ENCODE results near the gene ABHD17B. TPM values are rescaled to one million over a fixed set of nuclear protein-coding genes. Genes with fewer than 3 reads are reported as not detected.

Gene ABHD17B
- total RNA-seq, 1 donor from 2014 or later: 22.3 TPM

DNA sequence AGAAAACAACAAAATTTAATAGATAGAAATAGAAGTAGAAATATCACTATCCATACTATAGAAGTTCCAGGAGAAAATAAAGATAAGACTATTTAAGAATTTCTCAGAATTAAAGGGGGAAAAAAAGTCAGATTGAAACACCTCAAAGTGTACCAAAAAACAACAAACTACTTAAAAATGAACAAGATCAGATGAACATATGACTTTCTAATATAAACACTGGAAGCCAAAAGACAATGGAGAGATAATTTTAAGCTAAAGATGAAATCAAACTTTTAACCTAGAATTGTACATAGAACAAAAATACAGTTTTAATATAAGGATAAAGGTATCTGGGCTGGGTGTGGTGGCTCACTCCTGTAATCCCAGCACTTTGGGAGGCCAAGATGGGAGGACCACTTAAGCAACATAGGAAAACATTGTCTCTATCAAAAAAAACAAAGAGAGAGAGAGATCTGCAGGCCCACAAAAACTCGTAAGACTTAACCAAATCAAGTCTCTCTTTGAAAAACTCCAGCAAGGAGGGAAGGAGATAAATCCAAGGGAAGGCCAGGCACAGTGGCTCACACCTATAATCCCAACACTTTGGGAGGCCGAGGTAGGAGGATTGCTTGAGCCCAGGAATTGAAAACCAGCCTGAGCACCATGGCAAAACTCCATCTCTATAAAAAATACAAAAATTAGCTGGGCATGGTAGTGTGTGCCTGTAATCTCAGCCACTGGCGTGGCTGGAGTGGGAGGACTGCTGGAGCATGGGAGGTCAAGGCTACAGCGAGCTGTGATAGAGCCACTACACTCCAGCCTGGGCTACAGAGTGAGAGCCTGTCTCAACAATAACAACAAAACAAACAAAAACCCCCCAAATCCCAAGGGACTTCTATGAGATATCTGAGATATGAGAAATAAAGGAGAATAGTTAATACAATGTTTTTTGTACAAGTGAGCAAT is 32.4 kb downstream of the ABHD17B start:
- no peak for DNase-seq (ENCODE audit: low spot score)

DNA sequence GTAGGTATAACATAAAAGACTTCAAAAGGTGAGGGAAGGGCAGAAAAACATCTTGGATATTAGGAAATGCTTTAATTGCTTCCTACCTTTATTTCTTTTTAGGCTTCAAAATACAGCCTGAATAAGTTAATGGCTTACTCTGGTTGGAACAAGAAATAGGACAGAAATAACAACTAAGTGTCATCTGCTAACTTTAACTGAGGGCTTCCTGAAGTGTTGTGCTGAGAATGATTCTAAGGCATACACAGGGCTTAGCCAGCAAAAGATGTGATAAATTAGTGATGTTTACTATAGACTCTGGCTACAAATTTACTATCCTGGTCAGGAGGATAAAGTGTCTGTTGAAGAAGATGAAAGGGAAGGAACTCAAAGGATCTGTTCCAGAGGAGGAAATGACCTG is 34.2 kb downstream of the ABHD17B start:
- no peak for DNase-seq (ENCODE audit: low spot score)

DNA sequence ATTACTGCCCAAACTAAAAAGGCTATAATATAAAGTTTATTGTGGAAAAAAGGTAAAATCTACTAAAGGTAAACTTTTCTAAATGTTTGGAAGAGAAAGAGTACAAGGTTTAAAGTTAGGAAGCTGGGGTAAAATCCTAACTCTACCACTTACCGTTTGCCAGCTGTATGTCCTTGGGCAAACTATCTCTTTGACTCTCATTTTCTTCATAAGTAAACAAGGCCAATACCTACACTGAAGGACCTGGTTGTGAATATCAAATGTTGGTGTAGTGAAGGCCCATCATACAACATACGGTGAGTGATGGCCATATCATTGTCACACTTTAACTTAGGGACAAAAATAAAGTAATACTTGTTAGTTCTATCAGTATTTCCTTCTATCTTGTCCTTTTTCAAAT is 34.9 kb downstream of the ABHD17B start:
- DNase-seq (ENCODE audit: low spot score): no peak

DNA sequence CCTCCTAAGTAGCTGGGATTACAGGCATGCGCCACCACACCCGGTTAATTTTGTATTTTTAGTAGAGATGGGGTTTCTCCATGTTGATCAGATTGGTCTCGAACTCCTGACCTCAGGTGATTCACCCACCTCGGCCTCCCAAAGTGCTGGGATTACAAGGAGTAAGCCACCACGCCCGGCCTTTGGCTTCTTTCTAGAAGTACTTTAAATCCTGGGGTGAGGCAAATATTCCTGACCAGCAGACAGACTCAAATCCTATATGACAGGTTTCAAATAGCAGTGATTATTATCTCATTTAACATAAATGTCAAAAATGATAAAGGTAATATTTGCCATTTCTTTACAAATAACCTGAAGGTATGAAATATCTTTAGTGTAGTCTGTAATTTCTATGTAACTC is 35.6 kb downstream of the ABHD17B start:
- no peak for DNase-seq (ENCODE audit: low spot score)

DNA sequence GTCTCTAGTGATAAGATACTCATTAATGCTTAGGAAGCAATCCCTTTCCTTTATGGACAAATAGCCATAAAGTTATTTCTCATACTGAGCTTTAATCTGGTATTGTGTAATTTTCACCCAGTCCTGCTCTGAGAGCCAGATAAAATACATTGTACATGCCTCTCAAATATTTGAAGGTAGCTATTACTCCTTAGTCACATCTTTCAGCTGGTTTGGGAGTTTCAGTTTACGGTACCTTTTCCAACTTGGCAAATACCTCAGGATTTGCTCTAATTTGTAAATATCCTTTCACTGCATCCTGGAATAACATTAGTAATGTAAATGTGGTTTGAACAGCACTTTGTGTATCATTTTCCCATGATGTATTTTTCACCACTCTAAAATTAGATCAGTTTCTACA is 47.4 kb downstream of the ABHD17B start:
- DNase-seq (ENCODE audit: low spot score): no peak

DNA sequence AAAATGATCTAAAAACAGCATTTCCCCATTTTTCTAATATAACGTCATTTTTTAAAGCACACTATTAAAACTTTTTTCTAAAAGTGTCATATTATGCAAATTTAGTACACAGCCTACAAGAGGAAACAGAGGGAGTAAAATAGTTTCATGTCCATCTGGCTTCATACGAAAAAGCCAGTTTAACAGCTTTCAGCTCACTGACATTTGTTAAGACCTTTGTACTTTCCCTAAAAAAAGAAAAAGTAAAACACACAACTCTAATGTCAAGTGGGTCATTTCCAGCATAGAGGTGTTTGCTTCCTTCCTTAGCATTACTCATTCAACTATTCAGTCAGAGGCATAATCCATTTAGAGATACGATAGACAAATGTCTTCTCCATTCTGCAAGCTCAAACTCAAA is 49.4 kb downstream of the ABHD17B start:
- DNase-seq (ENCODE audit: low spot score): no peak

DNA sequence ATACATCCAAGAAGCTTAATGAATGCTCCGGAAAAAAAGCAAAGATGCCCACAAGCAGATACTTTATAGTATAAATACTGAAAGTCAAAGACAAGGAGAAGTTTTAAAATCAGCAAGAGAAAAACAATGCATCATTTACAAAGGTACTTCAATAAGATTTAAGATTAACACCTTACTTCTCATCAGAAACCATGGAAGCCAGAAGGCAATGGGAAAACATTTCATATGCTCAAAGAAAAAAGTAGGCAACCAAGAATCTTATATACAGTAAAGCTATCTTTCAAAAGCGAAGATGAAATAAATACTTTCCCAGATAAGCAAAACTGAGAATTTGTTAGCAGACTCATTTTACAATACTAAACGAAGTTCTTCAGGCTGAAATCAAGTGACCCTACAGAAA is 51.1 kb downstream of the ABHD17B start:
- no peak for DNase-seq (ENCODE audit: low spot score)

DNA sequence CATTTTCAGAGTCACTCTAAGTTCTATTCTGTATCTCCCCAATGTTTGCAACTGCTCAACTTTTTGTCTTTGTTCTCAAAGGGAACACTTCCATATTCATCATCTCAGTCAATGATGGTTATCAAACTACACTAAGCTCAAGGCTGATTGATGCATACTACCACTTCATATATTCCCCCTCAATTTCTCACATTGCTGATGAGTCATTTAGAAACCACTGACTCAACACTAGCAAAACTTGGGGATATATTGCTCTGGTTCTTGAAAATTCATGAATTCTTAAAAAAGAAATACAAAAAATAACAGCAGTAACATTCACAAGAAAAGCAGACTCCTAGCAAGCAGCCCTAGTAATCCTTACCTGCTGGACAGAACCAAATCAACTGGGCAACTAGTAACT is 52.2 kb downstream of the ABHD17B start:
- DNase-seq (ENCODE audit: low spot score): no peak

DNA sequence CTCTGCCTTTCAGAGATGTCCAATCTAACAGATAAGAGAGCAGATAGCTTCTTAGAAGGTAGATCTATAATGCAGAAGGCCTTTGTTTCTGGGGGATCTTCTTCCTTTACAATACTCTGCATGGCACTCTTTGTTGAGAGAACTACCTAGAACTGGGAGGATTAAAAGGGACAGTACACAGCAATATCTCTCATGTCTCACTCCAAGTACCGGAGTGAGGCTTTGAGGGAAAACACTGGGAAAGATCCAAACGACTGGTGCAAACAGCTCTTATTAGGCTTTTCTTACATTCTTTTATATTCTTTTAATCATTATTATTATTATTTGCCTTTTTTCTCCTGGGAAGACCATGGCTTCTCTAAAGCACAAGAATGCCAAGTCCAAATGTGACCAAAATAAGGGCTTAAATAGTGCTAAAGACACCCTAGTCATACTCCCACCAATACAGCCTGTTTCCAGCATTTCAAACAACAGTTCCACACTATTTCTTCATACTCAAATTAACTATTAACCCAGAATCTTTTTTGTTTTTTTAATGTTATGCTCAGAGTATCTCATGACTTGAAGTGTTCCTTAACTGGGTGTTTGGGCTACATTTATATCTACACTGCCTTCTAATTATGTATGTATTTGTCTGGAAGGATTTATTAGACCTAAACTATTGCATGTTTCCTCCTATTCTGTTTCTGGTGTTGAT is 52.7 kb downstream of the ABHD17B start:
- DNase-seq (ENCODE audit: low spot score): no peak

DNA sequence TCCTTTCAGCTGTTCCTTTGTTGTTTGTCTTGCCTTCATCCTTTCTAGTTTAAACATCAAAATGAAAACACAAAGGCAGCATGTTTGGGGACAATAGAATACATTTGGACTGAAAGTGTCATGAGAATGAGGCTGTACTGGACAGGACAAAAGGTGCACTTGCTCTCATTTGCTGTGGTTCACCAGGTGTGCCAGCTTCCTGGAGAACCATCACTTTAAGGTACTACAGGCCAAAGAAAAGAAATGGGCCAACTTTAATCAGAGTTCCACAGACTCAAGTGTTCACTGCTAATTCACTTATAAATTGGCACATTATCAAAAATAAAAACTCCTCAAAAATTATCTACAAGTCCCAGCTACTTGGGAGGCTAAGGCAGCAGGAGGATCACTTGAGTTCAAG is 53.8 kb downstream of the ABHD17B start:
- DNase-seq (ENCODE audit: low spot score): no peak

DNA sequence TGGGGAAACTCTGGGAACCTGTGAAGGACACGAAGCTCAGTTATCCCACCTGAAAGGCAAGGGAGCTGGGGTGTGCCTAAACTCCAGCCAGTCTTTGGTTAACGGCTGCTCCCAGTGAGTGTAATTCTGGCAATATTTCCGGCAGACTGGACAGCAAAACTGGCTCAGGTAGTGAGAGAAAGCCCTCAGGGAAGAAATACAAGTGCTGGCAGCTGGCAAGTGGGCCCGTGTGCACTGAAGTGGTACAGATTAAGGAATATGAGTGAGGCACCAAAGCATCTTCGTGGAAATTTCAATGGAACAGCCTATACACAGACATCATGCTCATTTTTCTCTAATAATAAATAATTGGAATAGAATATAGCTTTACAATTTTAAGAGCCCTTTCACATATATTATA is 56.2 kb downstream of the ABHD17B start:
- DNase-seq (ENCODE audit: low spot score): no peak

DNA sequence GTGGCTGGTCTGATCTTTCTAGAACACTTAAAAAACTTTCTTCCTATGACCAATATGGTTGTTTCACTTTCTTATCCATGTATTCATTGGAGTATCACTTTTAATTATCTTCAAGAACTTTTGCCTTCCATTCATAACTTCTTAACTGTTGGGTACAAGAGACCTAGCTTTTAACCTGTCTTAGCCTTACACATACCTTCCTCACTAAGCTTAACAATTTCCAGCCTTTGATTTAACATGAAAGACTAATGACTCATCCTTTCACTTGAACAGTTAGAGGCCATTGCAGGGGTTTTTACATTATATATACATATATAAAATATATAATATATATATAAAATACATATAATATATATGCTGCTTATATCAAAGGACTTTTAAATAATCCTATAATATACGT is 57.9 kb downstream of the ABHD17B start:
- DNase-seq (ENCODE audit: low spot score): no peak

DNA sequence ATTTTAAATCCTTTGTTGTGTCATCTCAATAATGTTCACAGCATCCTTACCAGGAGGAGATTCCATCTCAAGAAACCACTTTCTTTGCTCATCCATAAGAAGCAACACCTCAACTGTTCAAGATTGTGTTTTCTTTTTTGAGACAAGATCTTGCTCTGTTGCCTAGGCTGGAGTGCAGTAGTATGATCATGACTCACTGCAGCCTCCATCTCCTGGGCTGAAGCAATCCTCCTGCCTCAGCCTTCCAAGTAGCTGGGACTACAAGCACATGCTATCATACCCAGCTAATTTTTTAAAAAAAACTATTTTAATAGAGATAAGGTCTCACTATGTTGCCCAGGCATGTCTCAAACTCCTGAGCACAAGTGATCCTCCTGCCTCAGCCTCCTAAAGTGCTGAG is 60.0 kb downstream of the ABHD17B start:
- no peak for DNase-seq (ENCODE audit: low spot score)

DNA sequence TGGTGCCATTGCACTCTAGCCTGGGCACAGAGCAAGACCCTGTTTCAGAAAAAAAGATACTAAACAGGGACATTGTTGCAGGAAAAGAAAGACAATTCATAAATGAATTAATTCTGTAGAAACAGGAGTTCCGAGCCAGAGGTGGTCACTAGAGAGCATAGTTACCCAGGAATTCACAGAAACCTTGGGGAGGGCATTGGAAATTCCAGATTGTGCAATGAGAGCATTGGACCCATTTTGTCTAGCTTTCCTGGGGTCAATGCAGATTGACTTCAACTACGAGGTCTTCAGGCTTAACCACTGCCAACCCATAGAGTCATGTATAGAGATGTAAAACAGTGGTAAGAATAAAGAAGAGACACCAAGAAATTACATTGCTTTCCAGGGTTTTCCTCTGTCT is 63.1 kb downstream of the ABHD17B start:
- no peak for DNase-seq (ENCODE audit: low spot score)

DNA sequence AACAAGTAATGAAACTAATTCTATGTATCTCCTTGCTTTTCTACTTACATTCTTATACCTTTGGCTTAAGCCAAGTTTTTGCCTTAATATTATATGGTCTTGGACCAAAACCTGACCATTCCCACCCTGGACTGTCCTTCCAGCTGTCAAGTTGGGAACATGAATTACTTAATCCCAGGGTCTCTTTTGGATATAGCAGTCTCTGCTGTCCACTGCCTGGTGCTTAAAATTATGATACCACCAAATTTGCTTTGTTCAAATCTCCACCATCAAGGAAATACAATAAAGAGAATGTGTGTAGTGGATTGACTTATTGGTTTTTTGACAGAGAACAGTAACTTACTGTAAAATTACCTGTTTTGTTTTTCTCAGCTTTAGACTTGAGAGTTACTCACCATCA is 66.2 kb downstream of the ABHD17B start:
- DNase-seq (ENCODE audit: low spot score): no peak

DNA sequence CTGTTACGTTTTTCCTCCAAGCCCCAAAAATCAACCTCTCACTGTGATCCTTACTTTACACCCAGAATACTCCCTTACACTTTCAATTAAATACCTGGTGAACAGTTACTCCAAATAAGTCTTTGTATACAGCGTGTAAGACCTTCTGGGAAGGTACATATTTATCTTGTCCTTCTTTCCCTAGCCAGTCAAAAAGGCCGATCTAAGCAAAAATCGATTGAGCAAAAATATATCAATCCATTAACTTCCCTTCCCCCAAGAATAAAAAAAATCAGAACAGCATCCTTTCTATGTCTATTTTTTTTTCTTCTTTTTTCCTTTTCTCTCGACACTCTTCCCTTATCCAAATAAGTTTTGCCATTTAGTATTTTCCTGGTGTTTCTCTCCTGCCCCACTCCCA is 71.3 kb downstream of the ABHD17B start:
- no peak for DNase-seq (ENCODE audit: low spot score)

DNA sequence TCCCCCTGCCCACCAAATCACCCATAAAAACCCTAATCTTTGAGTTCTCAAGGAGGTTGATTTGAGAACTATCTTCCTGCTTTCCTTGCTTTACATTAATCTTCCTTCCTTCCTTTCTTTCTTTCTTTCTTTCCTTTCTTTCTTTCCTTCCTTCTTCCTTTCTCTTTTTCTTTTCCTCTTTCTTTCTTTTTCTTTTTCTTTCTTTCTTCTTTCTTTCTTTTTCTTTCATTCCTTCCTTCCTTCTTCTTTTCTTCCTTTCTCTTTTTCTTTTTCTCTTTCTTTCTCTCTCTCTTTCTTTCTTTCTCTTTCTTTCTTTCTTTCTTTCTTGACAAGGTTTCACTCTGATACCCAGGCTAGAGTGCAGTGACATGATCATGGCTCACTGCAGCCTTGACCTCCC is 75.4 kb downstream of the ABHD17B start:
- DNase-seq (ENCODE audit: low spot score): no peak

DNA sequence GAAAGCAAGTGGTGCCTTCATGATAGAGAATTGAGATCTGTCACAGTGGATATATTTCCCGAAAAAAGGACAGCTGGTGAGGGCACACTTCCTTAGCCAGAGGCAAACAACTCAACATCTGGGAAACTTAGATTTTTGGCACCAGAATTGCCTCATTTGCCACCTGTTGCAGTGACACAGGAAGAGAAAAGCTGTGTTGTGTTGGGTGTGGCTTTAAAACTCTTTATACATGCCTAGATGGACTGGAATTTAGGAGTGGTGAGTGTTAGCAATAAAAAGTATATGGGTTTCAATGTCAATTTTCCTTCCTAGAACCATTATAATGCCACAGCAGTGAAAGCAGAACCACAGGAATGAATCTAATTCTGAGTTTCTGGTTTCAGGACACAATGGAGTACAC is 80.1 kb downstream of the ABHD17B start:
- DNase-seq (ENCODE audit: low spot score): no peak

DNA sequence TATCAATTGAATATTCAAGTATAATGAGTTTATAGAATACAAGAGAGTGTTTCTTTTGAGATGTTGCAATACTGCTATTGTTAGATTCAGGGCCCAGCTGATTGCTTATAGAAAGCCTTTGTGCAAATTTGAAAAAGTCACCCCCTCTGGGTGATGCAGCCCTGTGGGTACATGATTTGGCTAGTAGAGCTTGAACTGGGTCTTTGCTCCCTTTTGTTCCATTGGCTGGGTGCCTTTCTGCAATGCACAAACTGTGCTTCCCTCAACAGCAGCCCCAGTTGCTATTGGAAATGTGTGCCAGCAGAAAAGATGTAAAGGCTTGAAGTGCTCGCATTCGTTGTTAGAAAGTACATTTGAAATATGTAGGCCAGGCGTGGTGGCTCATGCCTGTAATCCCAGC is 80.8 kb downstream of the ABHD17B start:
- DNase-seq (ENCODE audit: low spot score): no peak

DNA sequence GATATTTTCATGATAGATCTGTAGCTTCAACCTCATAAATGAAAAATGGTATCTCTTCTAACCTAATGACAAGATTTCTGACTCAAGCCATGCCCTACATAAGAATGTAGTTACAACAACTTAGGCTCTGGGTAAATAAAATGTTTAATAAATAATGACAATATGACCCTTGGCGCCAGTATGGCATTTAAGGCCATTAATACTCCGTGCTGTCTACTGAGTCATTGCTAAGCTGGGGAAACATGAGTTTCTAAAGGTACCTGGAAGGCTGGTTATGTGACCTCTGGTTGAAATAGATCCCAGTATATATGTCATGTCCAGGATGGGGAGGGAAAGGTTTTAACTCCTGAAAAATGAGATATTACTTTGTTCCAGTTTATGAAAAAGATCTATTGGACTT is 84.7 kb downstream of the ABHD17B start:
- DNase-seq (ENCODE audit: low spot score): no peak

DNA sequence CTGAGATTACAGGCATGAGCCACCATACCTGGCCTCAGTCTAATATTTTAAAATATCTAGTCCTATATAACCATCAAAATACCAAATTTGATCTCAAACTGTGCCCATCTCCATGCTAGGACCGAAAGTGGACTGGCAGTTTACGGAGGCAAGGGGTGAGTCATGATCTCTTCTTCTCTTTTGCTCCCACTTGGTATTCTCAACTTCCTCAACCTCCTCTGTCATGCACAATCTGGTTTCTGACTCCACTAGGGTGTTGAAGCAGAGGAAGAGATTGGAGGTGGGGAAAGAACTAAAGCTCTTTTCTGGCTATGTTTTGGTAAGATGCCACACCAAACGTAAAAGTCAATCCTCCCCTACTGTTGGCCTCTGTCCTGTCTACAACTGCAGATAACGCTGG is 86.7 kb downstream of the ABHD17B start:
- DNase-seq (ENCODE audit: low spot score): no peak

DNA sequence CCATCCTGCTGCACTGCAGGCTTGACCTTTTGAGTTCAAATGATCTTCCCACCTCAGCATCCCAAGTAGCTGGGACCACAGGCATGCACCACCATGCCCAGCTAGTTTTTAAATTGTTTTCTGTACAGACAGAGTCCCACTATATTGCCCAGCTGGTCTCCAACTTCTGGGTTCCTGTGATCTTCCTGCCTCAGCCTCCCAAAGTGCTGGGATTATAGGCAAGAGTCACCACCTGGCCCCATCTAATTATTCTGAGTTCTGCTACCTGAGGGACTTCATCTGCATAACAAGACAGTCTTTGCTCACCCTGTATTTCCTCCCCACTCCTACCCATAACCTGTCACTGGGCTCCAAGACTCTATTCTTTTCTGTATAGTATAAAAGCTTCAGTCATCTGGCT is 88.1 kb downstream of the ABHD17B start:
- no peak for DNase-seq (ENCODE audit: low spot score)

DNA sequence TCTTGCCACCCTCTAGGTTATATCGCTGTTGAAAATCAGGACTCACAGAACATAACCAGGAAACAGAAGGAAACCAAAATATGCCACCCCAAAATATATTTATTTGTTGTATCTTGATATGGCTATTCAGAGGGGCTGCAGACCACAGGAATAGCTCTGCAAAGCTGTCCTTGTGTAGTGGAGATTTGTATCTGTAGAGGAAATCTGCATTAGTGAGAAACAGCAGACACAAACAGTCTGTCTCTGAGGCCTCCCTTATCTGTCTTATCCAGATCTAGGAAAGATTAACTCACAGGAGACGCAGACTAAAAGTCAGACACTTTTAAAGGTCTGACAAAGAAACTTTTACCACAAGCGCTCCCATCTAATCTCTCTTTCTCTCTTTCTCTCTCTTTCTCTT is 88.5 kb downstream of the ABHD17B start:
- no peak for DNase-seq (ENCODE audit: low spot score)

Data from ureter (tissue), 1 donor.